Kidney (tissue), 14 donors: ENCODE measurements around the gene TNFSF9. TPM values are rescaled to one million over a fixed set of nuclear protein-coding genes. Genes with fewer than 3 reads are reported as not detected.

Source experiments
- DNase-seq, 5 donors: peaks; one replicate each; pipeline ENCODE4 v3.0.0-alpha.2; 2013 to 2020
- FAIRE-seq: peaks from 2 replicates; lab custom pipeline; 2012; peaks lifted over from hg19 to GRCh38; lab: Jason Lieb, UNC
- H3K27ac ChIP-seq, 2 donors: one replicate each; pipeline ENCODE4 v1.7.0; 2013; ENCODE audit warnings: low read depth in 2 of 2, low read length in 2 of 2, inconsistent platforms in 1 of 2
- H3K27me3 ChIP-seq: one replicate; pipeline ENCODE4 v1.7.1; 2013; ENCODE audit warnings: low read length, inconsistent platforms; ENCODE audit not compliant: control insufficient read depth, insufficient read depth
- H3K36me3 ChIP-seq, 3 donors: one replicate each; pipeline versions ENCODE4 v1.7.0 to v1.7.1; 2013; ENCODE audit warnings: low read length in 3 of 3, control low read depth in 1 of 3, inconsistent platforms in 1 of 3; ENCODE audit not compliant: insufficient read depth in 3 of 3, control insufficient read depth in 2 of 3
- H3K4me1 ChIP-seq, 3 donors: one replicate each; pipeline versions ENCODE4 v1.7.0 to v1.7.1; 2013; ENCODE audit warnings: low read length in 3 of 3, inconsistent platforms in 1 of 3, low read depth in 1 of 3; ENCODE audit not compliant: control insufficient read depth in 2 of 3, insufficient read depth in 2 of 3
- H3K4me3 ChIP-seq, 3 donors: one replicate each; pipeline versions ENCODE4 v1.7.0 to v1.8.1; 2013; ENCODE audit warnings: low read length in 3 of 3, control low read depth in 1 of 3, inconsistent platforms in 1 of 3
- H3K9ac ChIP-seq, 3 donors: one replicate each; pipeline versions ENCODE4 v1.7.0 to v1.7.1; 2013; ENCODE audit warnings: low read length in 3 of 3, control low read depth in 1 of 3, inconsistent platforms in 1 of 3
- H3K9me3 ChIP-seq, 3 donors: one replicate each; pipeline versions ENCODE4 v1.7.0 to v1.7.1; 2013; ENCODE audit warnings: low read length in 3 of 3, control low read depth in 1 of 3, inconsistent platforms in 1 of 3; ENCODE audit not compliant: control insufficient read depth in 2 of 3, insufficient read depth in 1 of 3
- intact Hi-C: fragments of 100-400 bp; cut with DNase I; formaldehyde crosslinking; loops from one replicate; pipeline ENCODE4 v1.11.1; 2022
- polyA plus RNA-seq: library from polyadenylated mRNA; stranded (reverse); fragments of 350-450 nt; fragmentation: Illumina TruSeq; extraction: RNeasy Lipid Tissue Mini Kit (QIAGEN cat#74804); gene quantifications from one replicate; pipeline ENCODE4 v1.2.3, GENCODE V29; 2014; ENCODE audit warnings: low read depth, low replicate concordance; ENCODE audit not compliant: insufficient read depth
- total RNA-seq: library from RNA; stranded (reverse); fragmentation: NEBNext Ultra II Directional; extraction: Animal tissue kit (Norgen Biotek cat#: 25700); gene quantifications from one replicate; pipeline ENCODE4 v1.2.1, GENCODE V29; 2021
- TF ChIP-seq, protein P1 (sequence below): IDR thresholded peaks from 3 replicates; pipeline ENCODE4 v1.5.1; 2012; ENCODE audit warnings: mild to moderate bottlenecking, moderate library complexity, borderline replicate concordance; ENCODE audit not compliant: insufficient read depth; ENCODE audit errors: extremely low read depth
- donor health status: control.
- donor health status: control.
- donor health status: control.
- donor health status: control.
- donor health status: control.
- donor health status: DM: yes; HTN: yes; CAD: no.
- donor health status: Normal renal cell carcinoma (clear cell type).

Gene TNFSF9
- total and polyA plus RNA-seq, 2 donors from 2014 or later, result 0.62 to 1.1 TPM

DNA sequence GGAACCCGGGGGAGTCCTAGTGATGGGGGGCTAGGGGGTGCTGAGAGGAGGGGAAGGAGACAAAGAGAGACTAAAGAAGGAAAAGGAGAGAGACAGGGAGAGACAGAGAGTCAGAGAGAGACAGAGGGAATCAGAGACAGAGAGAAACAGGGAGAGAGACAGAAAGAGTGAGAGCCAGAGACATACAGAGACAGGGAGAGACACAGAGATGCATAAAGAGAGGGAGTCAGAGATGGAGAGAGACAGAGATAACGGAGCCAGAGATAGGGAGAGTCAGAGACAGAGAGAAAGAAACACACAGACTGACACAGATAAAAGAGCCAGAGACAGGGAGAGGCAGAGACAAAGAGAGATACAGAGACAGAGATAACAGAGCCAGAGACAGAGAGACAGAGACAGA lies 1.5 kb upstream of the TNFSF9 start:
- TF ChIP-seq, protein P1, sequence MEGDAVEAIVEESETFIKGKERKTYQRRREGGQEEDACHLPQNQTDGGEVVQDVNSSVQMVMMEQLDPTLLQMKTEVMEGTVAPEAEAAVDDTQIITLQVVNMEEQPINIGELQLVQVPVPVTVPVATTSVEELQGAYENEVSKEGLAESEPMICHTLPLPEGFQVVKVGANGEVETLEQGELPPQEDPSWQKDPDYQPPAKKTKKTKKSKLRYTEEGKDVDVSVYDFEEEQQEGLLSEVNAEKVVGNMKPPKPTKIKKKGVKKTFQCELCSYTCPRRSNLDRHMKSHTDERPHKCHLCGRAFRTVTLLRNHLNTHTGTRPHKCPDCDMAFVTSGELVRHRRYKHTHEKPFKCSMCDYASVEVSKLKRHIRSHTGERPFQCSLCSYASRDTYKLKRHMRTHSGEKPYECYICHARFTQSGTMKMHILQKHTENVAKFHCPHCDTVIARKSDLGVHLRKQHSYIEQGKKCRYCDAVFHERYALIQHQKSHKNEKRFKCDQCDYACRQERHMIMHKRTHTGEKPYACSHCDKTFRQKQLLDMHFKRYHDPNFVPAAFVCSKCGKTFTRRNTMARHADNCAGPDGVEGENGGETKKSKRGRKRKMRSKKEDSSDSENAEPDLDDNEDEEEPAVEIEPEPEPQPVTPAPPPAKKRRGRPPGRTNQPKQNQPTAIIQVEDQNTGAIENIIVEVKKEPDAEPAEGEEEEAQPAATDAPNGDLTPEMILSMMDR, result no peak
- intact Hi-C loops, result no loop called here
- H3K4me1 ChIP-seq, result peaks cover 0 to 8% (median 6%) of the 10 kb centered on the region in 3 donors
- DNase-seq (no peak), FAIRE-seq (no peak)
- no peak overlapping the region for H3K4me3 ChIP-seq
- no peaks in the 10 kb centered on the region for H3K9me3 ChIP-seq
- no peaks in the 10 kb centered on the region for H3K36me3 ChIP-seq
- peaks cover 14% of the 10 kb centered on the region for H3K27me3 ChIP-seq
- H3K27ac ChIP-seq, result no peak overlapping the region
- H3K9ac ChIP-seq, result no peak overlapping the region

DNA sequence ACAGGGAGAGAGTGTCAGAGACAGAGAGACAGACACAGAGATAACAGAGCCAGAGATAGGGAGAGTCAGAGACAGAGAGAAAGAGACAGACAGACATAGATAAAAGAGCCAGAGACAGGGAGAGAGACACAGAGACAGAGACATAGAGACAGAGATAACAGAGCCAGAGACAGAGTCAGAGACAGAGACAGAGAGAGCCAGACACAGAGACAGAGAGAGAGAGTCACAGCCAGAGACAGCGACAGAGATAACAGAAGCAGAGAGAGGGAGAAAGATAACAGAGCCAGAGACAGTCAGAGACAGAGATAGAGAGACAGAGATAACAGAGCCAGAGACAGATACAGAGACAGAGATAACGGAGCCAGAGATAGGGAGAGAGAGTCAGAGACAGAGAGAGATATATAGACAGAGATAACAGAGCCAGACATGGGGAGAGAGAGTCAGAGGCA lies 865 bp upstream of the TNFSF9 start:
- Histone ChIP-seq H3K36me3 (no peaks in the 10 kb centered on the region), H3K27me3 (peaks cover 14% of the 10 kb centered on the region), H3K27ac (no peak overlapping the region), H3K4me1 (peaks cover 0 to 8% (median 6%) of the 10 kb centered on the region in 3 donors), H3K9ac (peak overlapping the region in 2 of 3 donors; percentile 69 to 84), H3K9me3 (no peaks in the 10 kb centered on the region), H3K4me3 (peak overlapping the region; percentile 70 to 89 (median 88))
- DNase-seq, result no peak
- TF ChIP-seq, protein P1, result no peak
- intact Hi-C loops, result no loop called here
- no peak for FAIRE-seq

DNA sequence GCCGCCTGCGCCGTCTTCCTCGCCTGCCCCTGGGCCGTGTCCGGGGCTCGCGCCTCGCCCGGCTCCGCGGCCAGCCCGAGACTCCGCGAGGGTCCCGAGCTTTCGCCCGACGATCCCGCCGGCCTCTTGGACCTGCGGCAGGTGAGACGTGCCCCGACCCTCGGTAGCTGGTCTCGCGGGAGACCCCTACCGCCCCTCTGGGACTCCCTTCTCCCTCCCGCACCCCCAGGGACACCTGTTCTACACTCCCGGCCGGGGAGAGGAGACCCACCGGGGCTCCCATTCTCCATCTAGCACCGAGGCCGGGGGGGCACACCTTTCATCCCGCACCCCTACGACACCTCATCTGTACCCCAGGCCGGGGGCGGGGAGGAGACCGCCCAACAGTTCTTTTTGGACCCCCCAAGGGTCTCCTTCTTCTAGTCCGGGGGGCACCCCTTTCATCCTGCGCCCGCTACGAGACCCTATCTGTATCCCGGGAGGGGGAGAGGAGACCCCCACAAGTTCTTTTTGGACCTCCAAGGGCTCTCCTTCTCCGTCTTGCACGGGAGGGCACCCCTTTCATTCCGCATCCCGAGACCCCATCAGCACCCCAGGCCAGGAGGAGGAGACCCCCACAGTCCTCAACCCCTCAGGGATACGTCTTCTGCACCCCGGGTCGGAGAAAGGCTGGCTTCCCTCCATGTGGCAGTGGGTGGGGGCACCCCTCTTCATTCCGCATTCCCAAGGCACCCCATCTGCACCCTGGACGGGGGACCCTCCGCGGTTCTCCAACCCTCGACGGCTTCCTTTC lies 533 bp downstream of the TNFSF9 start:
- H3K36me3 ChIP-seq, result no peaks in the 10 kb centered on the region
- intact Hi-C loops, result no loop called here
- no peaks in the 10 kb centered on the region for H3K9me3 ChIP-seq
- peaks cover 0 to 8% (median 6%) of the 10 kb centered on the region in 3 donors for H3K4me1 ChIP-seq
- H3K4me3 ChIP-seq, result peak overlapping the region in 1 of 3 donors; percentile 70
- no peak overlapping the region for H3K9ac ChIP-seq
- no peak overlapping the region for H3K27ac ChIP-seq
- peaks cover 14% of the 10 kb centered on the region for H3K27me3 ChIP-seq
- TF ChIP-seq, protein P1, result no peak
- no peak for DNase-seq
- FAIRE-seq, result no peak
